GM19099 (cell line): ENCODE measurements around the gene CUL7.

Experiments
- POLR2A ChIP-seq: IDR thresholded peaks from 3 replicates; pipeline ENCODE4 v1.6.1; 2011; ENCODE audit warnings: low read depth; ENCODE audit not compliant: insufficient read length; ENCODE audit errors: extremely low read depth

Gene CUL7

GRCh38 chr6:43060755-43061633 is 7.3 kb upstream of the CUL7 start:
- no peak for TF ChIP-seq POLR2A

GRCh38 chr6:43060034-43060754 is 6.5 kb upstream of the CUL7 start:
- no peak for TF ChIP-seq POLR2A

DNA sequence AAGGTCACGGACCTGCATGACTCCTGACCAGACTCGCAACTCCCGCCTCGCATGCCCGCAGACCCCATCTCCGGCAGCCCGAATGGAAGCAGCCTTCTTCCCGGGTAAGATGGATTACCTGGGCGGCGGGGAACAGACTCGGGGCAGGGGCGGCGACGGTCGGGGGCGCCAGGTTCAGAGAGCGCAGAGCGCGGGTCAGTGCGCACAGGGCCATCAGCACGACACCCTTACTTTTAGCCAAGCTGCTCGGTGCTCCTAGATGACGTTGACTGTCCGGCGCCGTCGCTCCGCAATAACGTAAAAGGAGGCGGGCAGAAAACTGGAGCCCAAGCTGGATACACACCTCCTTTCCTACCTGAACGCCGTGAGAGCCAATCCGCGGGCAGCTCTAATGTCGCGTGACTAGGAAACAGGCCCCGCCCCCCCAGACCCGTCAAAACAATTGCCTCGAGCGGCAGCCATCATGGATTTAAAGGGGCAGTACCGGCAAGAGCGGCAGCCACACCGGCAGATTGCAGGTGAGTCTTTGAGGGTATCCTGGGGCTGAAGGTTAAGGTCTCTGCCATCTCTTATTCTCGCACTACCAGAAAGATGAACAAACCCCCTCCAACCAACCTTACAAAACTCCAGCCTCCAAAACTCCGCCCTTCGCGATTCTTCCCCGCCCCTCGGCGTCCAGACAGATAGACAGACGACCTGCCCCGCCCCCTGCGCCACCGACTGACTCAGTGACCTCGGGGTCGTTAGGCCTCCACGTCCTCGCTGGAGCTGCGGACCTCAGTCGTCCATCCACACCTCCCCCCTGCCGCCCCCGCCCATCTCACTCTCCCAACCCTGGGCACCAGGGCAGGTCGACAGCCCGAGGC is 5.8 kb upstream of the CUL7 start, which contains the start of the genes KLC4 and MRPL2:
Gene KLC4, plus strand, starts transcription at position 464 of the 866 bp plus-strand sequence. CDS start 1,705 bp downstream, outside the sequence.
Gene MRPL2, minus strand, starts transcription at position 267 of the 866 bp plus-strand sequence. Its CDS starts 53 bp downstream, at position 214.
- TF ChIP-seq POLR2A = peak; percentile 93

DNA sequence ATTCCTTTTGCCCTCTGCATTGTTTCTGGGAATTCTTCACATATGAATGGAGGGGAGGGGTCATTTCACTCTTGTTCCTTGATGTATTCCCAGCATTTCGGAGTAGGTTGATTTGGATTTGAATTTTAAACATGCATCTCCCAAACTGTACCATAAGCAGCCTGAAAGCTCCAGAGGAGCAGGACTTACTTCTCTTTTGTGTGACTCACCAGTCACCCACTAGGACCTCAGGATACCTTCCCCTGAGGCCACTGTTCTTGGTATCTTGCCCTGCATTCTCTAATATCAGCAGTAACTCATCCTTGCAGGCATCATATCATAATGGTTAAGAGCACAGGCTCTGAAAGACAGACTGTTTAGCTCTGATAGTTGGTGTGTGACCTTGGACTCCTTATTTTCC is 4.9 kb upstream of the CUL7 start:
- TF ChIP-seq POLR2A = no peak

DNA sequence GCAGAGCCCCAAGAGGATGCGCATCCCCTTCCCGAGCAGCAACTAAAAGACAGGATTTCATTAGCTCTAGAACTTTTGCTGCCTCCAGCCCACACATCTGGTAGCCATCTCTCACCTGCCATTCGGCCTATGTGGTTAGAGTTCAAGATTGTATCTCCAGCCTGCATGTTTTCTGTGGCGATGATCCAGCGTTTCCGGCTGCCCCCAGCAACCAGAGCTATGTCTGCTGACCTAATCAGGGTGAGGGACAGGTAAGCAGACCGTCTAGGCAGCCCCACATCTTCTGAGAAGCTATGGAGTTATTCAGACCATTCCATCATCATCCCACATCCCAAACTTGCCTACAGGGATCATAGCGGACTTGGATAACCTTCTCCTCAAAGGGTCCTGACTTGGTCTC is 2.3 kb upstream of the CUL7 start:
- TF ChIP-seq POLR2A = no peak

DNA sequence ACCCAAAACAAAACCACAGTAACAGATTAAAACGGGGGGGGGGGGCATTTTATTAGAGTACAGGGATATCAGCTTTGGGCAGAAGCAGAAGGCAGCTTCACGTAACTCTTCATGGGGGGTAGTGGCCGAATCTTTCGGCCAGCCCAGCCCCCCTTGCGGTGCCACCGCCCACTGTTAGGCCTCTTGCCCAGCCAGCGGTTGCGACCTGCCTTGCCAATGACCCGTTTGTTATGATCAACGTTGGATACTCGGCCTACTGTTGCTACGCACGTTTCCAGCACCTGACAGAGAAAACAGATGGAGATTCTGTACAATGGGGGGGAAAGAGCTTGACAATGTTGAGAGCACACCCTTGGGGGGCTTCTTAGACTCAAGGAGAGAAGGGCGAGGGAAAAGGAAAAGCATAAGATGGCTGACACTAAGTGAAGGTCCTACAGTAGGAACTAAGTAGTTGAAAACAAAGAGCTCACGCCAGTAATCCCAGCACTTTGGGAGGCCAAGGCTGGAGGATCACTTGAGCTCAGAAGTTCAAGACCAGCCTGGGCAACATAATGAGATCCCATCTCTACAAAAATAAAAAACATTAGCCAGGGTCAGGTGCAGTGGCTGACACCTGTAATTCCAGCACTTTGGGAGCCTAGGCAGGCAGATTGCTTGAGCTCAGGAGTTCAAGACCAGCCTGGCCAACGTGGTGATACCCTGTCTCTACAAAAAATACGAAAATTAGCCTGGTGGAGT is 724 bp upstream of the CUL7 start:
- no peak for TF ChIP-seq POLR2A

GRCh38 chr6:43052842-43053544 is 658 bp downstream of the CUL7 start:
- TF ChIP-seq POLR2A = no peak

- TF ChIP-seq POLR2A = no peak
Observed at GRCh38 chr6:43052225-43052841, 1.3 kb downstream of the CUL7 start.

- TF ChIP-seq POLR2A = no peak
Observed at GRCh38 chr6:43050981-43051380, 2.7 kb downstream of the CUL7 start.

DNA sequence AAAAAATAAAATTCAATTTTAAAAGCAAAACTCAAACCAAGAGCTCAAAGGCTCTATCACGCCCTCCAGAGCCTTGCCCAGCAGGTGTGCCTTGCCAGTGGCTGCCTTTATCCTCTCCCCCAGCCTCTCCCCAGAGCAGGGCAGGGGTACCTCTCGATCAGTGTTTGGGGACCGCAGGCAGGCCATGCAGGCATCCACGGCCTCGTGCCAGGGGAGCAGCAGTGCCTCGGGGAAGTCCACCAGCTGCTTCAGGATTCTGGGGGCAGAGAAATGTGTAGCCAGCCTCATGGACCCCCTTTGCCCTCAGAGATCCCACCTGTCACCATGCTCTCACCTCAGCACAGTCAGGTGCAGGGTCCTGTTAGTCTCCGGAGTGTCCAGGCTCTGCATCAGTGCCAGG is 5.7 kb downstream of the CUL7 start:
- TF ChIP-seq POLR2A = no peak

DNA sequence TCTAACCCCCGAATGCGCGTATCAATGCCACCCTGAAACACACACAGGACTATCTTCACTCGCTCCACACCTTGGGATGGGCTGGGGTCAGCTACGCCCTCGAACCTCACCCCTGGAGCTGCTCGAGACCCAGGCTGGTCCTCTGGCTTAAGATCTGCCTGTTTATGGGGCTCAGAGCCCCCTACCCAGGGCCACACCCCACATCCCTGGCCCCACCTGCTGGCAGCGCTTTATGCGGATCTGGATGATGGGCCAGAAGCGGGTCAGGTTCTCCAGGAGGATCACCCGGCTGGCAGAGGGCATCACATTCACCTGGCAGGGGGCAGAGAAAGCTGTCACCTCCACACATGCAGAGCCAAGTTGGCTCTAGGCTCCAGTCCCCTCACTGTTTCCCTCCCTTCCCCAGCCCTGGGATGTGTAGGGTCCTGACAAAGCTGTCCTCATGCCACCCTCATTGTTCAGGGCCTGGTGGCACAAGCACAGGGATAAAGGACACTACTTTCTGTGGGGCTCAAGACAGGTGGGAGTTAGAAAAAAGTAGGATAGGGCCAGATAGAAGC is 8.2 kb downstream of the CUL7 start:
- TF ChIP-seq POLR2A = no peak

GRCh38 chr6:43043310-43043709 is 10.3 kb downstream of the CUL7 start:
- TF ChIP-seq POLR2A = no peak
